Prostate gland (tissue), 2 donors: ENCODE results near the gene MYL12B. TPM values are rescaled to one million over a fixed set of nuclear protein-coding genes. Genes with fewer than 3 reads are reported as not detected.

Experiments
- DNase-seq: peaks from one replicate; pipeline ENCODE4 v3.0.0-alpha.2; 2019; ENCODE audit warnings: low spot score
- H3K27ac ChIP-seq, 2 donors: fragments of 200-600 bp; sonication (generic); 2 replicates each; pipeline ENCODE4 v1.5.1; 2017 to 2019
- H3K27me3 ChIP-seq: fragments of 200-600 bp; sonication (generic); replicated peaks from 2 replicates; pipeline ENCODE4 v1.5.1; 2019; ENCODE audit not compliant: insufficient read depth
- H3K36me3 ChIP-seq, 2 donors: fragments of 200-600 bp; sonication (generic); 1 replicate in 1 of 2; 2 replicates in 1 of 2; pipeline versions ENCODE4 v1.5.1 to v1.8.1; 2017 to 2019
- H3K4me1 ChIP-seq: fragments of 200-600 bp; sonication (generic); replicated peaks from 2 replicates; pipeline ENCODE4 v1.5.1; 2019
- H3K4me3 ChIP-seq, 2 donors: fragments of 200-600 bp; sonication (generic); 2 replicates each; pipeline ENCODE4 v1.5.1; 2017 to 2019
- H3K9me3 ChIP-seq: fragments of 200-600 bp; sonication (generic); 2 replicates; pipeline ENCODE4 v1.5.1; 2017
- CTCF ChIP-seq, 4 experiments: fragments of 200-600 bp in 2 of 4; fragments of 450-650 bp in 2 of 4; sonication (generic) in 2 of 4; IDR thresholded peaks; 1 replicate in 3 of 4; 2 replicates in 1 of 4; pipeline ENCODE4 v1.5.1; 2016 to 2019; ENCODE audit warnings: antibody characterized with exemption in 4 of 4, mild to moderate bottlenecking in 2 of 4, moderate library complexity in 2 of 4
- POLR2A ChIP-seq: fragments of 450-650 bp; IDR thresholded peaks from one replicate; pipeline ENCODE4 v1.6.1; 2016; ENCODE audit warnings: antibody characterized with exemption, mild to moderate bottlenecking
- POLR2AphosphoS5 ChIP-seq: sonication (generic); formaldehyde crosslinking; IDR thresholded peaks from one replicate; pipeline ENCODE4 v1.6.1; 2017; ENCODE audit warnings: antibody characterized with exemption
- WGBS: methylation state at CpG from one replicate; pipeline ENCODE4 v1.1.5; 2018; 5-methylcytosine and 5-hydroxymethylcytosine counted together
- intact Hi-C: fragments of 100-400 bp; cut with DNase I; formaldehyde crosslinking; loops from one replicate; pipeline ENCODE4 v1.14.2; 2022
- total RNA-seq, 2 donors: library from RNA; depleted of rRNA; stranded (reverse); fragments of >200 nt; gene quantifications; one replicate each; pipeline ENCODE4 v1.1.0, GENCODE V29; 2016

The MYL12B gene
- 100 to 1,000 TPM; 254 to 310 TPM for total RNA-seq

GRCh38 chr18:3261373-3262233 lies at the start of gene MYL12B:
MYL12B (plus strand) TSS chr18:3262133; CDS start chr18:3272899, 10,766 bp downstream.
- DNase-seq = peak; percentile 70
- peak; percentile 56 for TF ChIP-seq POLR2A
- peak in 1 of 4 experiments; percentile 33 for TF ChIP-seq CTCF (IDR thresholded peaks at IDR 0.05)
- TF ChIP-seq POLR2AphosphoS5 = peak; percentile 67
- H3K4me1 ChIP-seq = peaks cover 7% of the 10 kb centered on the region
- no peaks in the 10 kb centered on the region for H3K27me3 ChIP-seq
- H3K4me3 ChIP-seq = peak within 1 kb of the TSS; percentile 89 to 90
- WGBS = under 1% methylated on average over 75 of the region's 84 CpGs
- intact Hi-C loops = loop anchor here (5.0 kb wide), 1 partner anchor 331 kb away; no protein-coding TSS in a partner anchor
- H3K27ac ChIP-seq = peak within 1 kb of the TSS; percentile 95 to 98
- no peaks in the 10 kb centered on the region for H3K9me3 ChIP-seq
- H3K36me3 ChIP-seq = no peaks in the 10 kb centered on the region

- no peak for DNase-seq
- Histone ChIP-seq H3K27me3 (no peaks in the 10 kb centered on the region), H3K27ac (no peak overlapping the region), H3K9me3 (no peaks in the 10 kb centered on the region), H3K36me3 (no peaks in the 10 kb centered on the region), H3K4me1 (no peaks in the 10 kb centered on the region), H3K4me3 (no peak overlapping the region)
- intact Hi-C loops = no loop called here
- 57% methylated on average over 4 of the region's 4 CpGs for WGBS
- no peak for TF ChIP-seq CTCF (IDR thresholded peaks at IDR 0.05)
- no peak for TF ChIP-seq POLR2A
- no peak for TF ChIP-seq POLR2AphosphoS5
These were observed 49.3 kb upstream of the MYL12B start for GRCh38 chr18:3212657-3213056.

- no peaks in the 10 kb centered on the region for H3K9me3 ChIP-seq
- H3K36me3 ChIP-seq = no peaks in the 10 kb centered on the region
- DNase-seq = no peak
- H3K27ac ChIP-seq = no peak overlapping the region
- TF ChIP-seq POLR2A (no peak), CTCF (IDR thresholded peaks at IDR 0.05) (no peak), POLR2AphosphoS5 (no peak)
- no peaks in the 10 kb centered on the region for H3K27me3 ChIP-seq
- intact Hi-C loops = no loop called here
- H3K4me3 ChIP-seq = no peak overlapping the region
- 54% methylated on average over 6 of the region's 6 CpGs for WGBS
- no peaks in the 10 kb centered on the region for H3K4me1 ChIP-seq
These were observed 48.5 kb upstream of the MYL12B start for GRCh38 chr18:3213300-3214059.

- 94% methylated on average over 36 of the region's 36 CpGs for WGBS
- no peaks in the 10 kb centered on the region for H3K27me3 ChIP-seq
- TF ChIP-seq POLR2AphosphoS5 = no peak
- no peak for TF ChIP-seq CTCF (IDR thresholded peaks at IDR 0.05)
- no peak for TF ChIP-seq POLR2A
- no peak overlapping the region for H3K4me3 ChIP-seq
- intact Hi-C loops = no loop called here
- no peaks in the 10 kb centered on the region for H3K9me3 ChIP-seq
- H3K27ac ChIP-seq = no peak overlapping the region
- DNase-seq = no peak
- no peaks in the 10 kb centered on the region for H3K36me3 ChIP-seq
- H3K4me1 ChIP-seq = no peaks in the 10 kb centered on the region
These were observed 46.9 kb upstream of the MYL12B start for GRCh38 chr18:3214855-3215637.
